VCaP (cell line): ENCODE measurements around the gene TEP1.
"Not testable (repeated sequence)": the region's sequence is repeated elsewhere in the genome, so short reads cannot be mapped to it uniquely, and the experiment has no call there.

Source experiments
- H3K27ac ChIP-seq: fragments of 450-650 bp; 2 replicates; pipeline ENCODE4 v1.5.1; 2017
- TF ChIP-seq, protein P1 (sequence below): fragments of 450-650 bp; conservative IDR thresholded peaks from 2 replicates; pipeline ENCODE4 v1.5.1; 2017; ENCODE audit warnings: mild to moderate bottlenecking, moderate library complexity

Gene TEP1

DNA sequence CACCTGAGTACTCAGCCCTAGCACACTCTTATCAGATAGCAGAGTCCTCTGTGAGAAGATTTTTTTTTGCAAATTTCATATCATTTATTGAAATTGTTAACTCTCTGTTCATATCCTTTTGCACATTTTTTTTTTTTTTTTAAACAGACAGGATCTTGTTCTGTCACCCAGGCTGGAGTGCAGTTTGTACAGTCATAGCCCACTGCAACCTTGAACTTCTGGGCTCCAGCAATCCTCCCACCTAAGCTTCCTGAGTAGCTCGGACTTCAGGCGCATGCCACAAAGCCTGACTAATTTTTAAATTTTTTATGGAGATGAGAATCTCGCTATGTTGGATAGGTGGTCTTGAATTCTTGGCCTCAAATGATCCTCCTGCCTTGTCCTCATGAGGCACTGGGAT is 65.6 kb downstream of the TEP1 start:
- H3K27ac ChIP-seq, result no peak overlapping the region
- TF ChIP-seq, protein P1, sequence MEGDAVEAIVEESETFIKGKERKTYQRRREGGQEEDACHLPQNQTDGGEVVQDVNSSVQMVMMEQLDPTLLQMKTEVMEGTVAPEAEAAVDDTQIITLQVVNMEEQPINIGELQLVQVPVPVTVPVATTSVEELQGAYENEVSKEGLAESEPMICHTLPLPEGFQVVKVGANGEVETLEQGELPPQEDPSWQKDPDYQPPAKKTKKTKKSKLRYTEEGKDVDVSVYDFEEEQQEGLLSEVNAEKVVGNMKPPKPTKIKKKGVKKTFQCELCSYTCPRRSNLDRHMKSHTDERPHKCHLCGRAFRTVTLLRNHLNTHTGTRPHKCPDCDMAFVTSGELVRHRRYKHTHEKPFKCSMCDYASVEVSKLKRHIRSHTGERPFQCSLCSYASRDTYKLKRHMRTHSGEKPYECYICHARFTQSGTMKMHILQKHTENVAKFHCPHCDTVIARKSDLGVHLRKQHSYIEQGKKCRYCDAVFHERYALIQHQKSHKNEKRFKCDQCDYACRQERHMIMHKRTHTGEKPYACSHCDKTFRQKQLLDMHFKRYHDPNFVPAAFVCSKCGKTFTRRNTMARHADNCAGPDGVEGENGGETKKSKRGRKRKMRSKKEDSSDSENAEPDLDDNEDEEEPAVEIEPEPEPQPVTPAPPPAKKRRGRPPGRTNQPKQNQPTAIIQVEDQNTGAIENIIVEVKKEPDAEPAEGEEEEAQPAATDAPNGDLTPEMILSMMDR, result no peak

DNA sequence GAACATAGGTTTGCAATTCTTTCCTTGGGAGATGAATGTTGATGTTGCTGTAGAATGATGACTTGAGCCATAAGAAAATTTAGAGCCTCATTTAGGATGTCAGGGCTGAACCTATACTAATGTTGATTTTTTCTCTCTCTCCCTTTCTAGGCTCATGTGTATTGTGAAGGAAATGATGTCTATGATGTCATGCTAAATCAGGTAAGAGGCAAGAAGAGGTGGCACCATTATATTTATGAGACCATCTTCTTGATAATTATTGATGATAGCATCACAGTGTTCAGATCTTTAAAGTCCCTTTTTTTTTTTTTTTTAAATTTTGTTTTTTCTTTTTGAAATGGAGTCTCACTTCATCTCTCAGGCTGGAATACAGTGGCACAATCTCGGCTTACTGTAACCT is 66.6 kb downstream of the TEP1 start:
- H3K27ac ChIP-seq, result no peak overlapping the region
- TF ChIP-seq, protein P1, result no peak

DNA sequence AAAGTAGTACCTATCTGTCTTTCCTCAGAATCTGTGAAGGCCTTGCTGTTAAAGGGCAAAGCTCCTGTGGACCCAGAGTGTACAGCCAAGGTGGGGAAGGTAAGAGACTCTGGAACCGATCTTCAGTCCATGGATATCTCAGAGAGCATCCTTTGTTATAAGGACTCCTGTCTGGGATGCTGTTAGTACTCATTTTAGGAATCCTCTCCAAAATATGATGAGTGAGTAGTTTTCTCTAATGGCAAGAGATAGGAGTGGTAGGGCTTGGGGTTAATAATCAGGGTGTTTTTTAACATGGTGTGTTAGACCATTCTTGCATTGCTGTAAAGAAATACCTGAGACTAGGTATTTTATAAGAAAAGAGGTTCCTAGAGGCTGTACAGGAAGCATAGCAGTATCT is 67.9 kb downstream of the TEP1 start:
- TF ChIP-seq, protein P1, result no peak
- no peak overlapping the region for H3K27ac ChIP-seq

DNA sequence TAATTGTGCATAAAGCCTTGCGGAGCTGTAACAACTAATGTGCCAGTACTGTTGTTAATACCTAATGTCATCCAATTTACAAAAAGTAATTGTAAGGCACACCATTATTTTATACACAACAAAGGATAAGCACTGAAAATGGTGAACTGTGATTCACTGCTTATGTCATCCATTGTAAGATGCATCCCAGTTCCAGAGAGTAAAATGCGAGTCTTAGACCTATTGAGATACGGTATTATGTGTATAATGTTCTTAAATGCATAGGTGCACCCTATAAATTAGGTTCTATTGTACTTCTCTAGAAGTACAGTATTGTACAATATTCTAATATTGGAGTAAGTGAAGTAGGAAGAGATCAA is 69.5 kb downstream of the TEP1 start:
- TF ChIP-seq, protein P1, result no peak
- H3K27ac ChIP-seq, result peak overlapping the region; percentile 80

DNA sequence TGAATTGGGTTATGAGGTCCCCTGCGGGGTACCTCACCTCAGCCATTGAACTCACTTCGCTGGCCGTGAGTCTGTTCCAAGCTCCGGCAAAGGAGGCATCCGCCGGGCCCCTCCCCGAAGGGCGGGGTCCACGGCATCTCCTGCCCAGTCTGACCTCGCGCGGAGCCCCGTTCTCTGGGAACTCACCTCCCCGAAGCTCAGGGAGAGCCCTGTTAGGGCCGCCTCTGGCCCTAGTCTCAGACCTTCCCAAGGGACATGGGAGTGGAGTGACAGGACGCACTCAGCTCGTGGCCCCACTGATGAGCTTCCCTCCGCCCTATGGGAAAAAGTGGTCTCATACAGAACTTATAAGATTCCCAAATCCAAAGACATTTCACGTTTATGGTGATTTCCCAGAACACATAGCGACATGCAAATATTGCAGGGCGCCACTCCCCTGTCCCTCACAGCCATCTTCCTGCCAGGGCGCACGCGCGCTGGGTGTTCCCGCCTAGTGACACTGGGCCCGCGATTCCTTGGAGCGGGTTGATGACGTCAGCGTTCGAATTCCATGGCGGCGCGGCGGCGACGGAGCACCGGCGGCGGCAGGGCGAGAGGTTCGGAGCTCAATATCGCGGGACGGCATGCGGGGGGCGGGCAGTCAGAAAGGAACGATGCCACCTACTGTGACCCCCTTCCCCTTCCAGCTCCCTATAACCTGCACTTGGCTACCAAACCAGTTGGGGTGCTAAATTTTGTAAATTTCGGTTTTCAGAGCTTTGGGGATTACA is 70.0 kb downstream of the TEP1 start, which contains the start of gene PARP2:
PARP2 (plus strand) TSS at position 544 of the 770 bp plus-strand sequence; CDS start at position 551, 7 bp downstream.
- TF ChIP-seq, protein P1, result no peak
- H3K27ac ChIP-seq, result peak within 1 kb of the TSS; percentile 80

DNA sequence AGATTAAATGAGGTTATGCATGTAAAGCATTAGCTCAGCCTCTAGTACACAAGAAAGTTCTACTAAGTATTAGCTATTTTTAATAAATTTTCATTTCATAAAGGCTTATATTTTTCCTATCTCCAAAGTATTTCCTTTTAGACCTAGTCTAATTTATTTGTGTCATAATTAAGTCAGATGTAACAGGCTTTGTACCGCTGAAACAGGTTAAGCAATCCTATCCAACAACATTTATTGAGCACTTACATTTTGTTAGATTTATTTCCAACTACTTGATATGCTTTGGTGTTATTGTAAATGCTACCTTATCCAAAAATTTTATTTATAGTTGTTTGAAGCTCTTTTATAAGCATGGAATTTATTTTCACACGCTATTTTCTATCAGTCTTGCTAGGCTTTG is 71.7 kb downstream of the TEP1 start:
- H3K27ac ChIP-seq, result peak overlapping the region; percentile 80
- TF ChIP-seq, protein P1, result no peak

DNA sequence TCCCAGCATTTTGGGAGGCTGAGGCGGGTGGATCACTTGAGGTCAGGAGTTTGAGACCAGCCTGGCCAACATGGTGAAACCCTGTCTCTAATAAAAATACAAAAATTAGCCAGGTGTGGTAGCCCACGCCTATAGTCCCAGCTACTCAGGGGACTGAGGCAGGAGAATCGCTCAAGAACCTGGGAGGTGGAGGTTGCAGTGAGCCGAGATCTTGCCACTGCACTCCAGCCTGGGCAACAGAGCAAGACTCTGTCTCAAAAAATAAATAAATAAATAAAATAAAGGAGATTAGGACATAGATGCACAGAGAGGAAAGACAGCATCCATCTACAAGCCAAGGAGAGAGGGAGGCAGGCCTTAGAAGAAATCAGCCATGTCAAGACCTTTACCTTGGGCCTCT is 72.3 kb downstream of the TEP1 start:
- not testable (repeated sequence) for H3K27ac ChIP-seq

DNA sequence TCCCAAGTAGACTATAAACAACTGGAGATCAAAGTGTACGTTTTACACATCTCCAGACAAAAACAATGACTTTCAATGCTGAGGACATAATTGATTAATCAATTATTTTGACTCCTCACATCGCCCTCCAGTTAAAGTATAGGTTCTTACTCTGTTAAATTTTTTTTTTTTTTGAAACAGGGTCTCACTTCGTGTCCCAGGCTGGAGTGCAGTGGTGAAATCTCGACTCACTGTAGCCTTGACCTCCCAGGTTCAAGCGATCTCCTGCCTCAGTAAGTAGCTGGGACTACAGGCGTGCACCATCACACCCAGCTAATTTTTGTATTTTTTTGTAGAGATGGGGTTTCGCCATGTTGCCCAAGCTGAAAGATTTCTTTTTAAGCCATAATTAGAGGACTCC is 79.3 kb downstream of the TEP1 start:
- TF ChIP-seq, protein P1, result no peak

More for the DNA sequence above, 79.3 kb downstream of the TEP1 start:
- H3K27ac ChIP-seq, result no peak overlapping the region; the same call in 1 of the 2 replicates
